GM19463 (cell line): ENCODE measurements around the gene UCN3.
"Not testable (repeated sequence)": the region's sequence is repeated elsewhere in the genome, so short reads cannot be mapped to it uniquely, and the experiment has no call there.

Experiments used
- ATAC-seq: cut with Tn5 transposase; IDR thresholded peaks from one replicate; pipeline ENCODE4 v1.9.1; 2021; ENCODE audit warnings: mild to moderate bottlenecking, moderate library complexity; ENCODE audit not compliant: unreplicated experiment

Gene UCN3

DNA sequence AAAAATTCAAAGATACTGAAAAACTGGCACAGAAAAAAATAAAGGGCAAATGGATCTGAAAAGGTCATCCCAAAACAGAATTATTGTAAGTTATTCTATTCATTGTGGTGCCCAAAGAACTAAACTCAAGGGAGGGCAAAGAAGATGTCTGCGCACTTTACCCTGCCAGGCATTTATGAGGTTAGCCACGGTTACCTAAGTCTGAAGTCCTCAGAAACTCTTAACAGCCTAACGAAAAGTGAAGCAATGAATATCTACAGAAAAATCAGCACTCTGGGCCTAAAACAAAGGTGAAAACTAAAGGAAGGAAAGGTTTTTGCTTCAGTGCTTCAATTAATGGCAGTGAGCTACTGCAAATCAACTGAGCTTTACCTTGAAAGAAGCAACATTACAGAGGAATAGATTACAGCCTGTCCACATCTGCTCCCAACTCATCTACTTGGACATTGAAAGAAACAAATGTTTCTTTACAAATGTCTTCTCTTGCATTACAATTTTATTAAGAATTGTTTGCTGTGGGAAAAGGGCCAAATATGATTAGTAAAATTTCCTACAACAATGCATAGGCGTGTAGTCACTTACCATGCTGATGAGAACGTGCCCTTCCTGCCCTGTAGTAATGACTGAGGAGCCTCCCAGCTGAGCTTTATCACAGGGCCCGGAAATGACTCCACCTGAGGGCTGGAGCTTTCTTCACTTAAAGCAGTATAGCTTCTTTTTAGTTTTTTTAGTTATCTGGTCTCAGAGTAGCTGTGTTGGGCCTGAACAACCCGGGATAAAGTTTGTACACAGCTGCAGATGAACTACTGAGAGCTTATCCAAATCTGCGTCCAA, 39.7 kb downstream of the UCN3 start, which contains the start of gene TUBAL3:
TUBAL3 (minus strand) TSS at position 621 of the 834 bp plus-strand sequence; CDS start at position 585, 36 bp downstream.
- ATAC-seq, result no peak

GRCh38 chr10:5406918-5407317, 42.2 kb downstream of the UCN3 start:
- ATAC-seq, result no peak

- not testable (repeated sequence) for ATAC-seq
Observed at GRCh38 chr10:5410787-5411186, 46.0 kb downstream of the UCN3 start.

GRCh38 chr10:5411941-5412276, 47.1 kb downstream of the UCN3 start:
- no peak for ATAC-seq

- ATAC-seq, result peak; percentile 98
Observed at GRCh38 chr10:5412277-5412941, 47.6 kb downstream of the UCN3 start, which contains the start of gene NET1. Gene NET1 (plus strand): TSS chr10:5412557. CDS start chr10:5412693, 136 bp downstream.

GRCh38 chr10:5413012-5413938, 48.5 kb downstream of the UCN3 start:
- ATAC-seq, result no peak

- no peak for ATAC-seq
Observed at GRCh38 chr10:5416981-5417380, 52.2 kb downstream of the UCN3 start.

DNA sequence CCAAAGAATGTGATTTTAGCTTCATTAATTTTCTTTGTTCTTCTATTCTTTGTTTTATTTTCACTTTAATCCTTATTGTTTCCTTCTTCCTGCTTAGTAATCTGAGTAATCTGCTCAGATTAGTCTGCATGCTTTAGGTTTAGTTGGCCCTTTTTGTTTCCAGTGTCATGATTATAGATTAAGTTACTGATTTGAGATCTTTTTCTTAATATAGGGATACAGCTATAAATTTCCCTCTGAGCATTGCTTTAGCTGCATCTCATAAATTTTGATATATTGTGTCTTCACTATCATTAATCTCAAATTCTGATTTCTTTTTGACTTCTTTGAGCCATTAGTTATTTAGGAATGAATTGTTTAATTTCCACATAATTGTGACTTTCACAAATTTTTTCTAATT, 53.8 kb downstream of the UCN3 start:
- ATAC-seq, result no peak

GRCh38 chr10:5419466-5420094, 54.8 kb downstream of the UCN3 start:
- no peak for ATAC-seq

DNA sequence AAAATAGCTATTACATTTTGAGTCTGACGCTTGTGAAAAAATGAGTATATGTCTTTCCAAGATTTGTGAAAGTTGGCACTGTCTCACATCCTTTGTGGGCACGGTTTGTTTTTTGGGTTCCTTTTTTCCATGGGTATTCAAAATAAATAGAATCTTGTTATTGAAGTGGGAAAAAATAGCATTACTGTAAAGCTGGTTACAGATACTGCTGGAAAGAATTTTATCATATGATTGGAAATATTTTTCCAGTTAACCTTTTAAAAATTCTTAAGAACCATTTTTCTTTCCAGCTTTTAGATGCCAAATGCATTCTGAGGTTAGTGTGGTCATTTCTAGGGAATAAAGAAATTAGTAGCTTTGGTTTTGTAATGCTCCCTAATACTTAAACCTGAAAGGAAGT, 59.0 kb downstream of the UCN3 start:
- no peak for ATAC-seq
